HG03439 (cell line): ENCODE measurements around the gene MPC2.
A peak's percentile ranks its signal among the peaks of the same experiment; 100 is the strongest.

Source experiments
- ATAC-seq: cut with Tn5 transposase; IDR thresholded peaks from one replicate; pipeline ENCODE4 v1.9.1; 2021; ENCODE audit warnings: mild to moderate bottlenecking, moderate library complexity; ENCODE audit not compliant: unreplicated experiment

MPC2 gene

DNA sequence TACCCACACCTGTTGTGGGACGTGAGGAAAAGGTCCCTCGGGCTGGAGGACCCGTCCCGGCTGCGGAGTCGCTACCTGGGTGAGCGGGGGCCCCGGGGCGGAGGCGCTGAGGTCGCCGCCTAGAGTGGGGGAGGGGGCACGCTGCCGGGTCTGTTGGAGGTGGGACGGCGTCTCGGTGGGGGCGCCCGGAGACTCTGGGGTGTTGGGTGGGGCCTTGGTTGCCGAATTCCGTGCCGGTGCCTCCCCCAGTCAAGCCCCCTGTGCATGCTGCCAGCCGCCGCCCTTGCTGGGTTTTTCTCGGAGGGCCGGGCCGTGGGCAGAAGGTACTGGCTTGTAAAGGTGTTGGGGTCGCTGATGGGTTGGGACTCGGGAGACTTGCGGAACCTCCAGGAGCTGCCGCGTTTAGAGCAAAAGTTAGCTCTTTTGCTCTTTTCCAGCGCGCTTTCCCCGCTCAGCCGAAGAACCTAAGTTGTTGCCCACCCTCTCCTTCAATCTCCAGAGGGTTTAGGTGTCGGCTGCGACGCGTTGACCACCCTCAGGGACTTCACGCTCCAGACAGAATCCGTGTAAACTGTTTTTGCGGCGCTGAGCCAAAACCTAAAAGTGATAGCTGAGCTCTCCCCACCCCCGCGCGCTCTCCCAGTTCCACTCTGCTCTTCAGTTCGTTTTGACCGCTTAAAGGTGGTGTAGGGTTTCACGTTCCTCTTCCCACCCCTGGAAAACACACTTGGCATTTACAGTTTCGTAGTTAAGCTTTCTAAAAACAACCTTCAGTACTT is at the start of gene MPC2:
MPC2 (minus strand) TSS at position 143 of the 779 bp plus-strand sequence. CDS start 1,231 bp downstream, outside the sequence.
- ATAC-seq = peak; percentile 3

DNA sequence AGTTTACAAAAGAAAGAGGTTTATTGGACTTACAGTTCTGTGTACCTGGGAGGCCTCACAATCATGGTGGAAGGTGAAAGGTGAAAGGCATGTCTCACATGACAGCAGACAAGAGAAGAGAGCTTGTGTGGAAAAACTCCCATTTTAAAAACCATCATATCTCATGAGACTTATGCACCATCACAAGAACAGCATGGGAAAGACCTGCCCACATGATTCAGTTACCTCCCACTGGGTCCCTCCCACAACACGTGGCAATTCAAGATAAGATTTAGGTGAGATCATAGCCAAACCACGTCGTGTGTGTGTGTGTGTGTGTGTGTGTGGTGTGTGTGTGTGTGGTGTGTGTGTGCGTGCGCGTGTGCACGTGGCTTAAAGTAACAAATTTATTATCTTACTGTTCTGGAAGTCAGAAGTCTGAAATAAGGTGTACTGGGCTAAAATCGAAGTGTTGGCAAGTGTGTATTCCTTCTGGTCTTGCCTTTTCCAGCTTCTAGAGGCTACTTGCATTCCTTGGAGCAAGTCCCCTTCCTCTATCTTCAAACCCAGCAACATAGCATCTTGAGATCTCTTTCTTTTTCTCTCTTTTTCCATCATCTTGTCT is 48.1 kb upstream of the MPC2 start:
- ATAC-seq = no peak

- no peak for ATAC-seq
Observed at GRCh38 chr1:167983797-167984420, 47.0 kb upstream of the MPC2 start.

DNA sequence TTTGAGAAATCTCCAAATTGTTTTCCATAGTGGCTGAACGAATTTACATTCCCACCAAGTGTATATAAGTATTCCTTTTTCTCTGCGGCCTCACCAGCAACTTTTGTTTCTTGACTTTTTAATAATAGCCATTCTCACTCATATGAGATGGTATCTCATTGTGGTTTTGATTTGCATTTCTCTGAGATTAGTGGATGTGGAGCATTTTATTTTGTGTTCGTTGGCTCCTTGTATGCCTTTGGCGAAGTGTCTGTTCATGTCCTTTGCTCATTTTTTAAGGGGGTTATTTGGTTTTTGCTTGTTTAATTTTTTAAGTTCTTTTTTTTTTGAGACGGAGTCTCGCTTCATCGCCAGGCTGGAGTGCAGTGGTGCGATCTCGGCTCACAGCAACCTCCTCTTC is 45.1 kb upstream of the MPC2 start:
- no peak for ATAC-seq

DNA sequence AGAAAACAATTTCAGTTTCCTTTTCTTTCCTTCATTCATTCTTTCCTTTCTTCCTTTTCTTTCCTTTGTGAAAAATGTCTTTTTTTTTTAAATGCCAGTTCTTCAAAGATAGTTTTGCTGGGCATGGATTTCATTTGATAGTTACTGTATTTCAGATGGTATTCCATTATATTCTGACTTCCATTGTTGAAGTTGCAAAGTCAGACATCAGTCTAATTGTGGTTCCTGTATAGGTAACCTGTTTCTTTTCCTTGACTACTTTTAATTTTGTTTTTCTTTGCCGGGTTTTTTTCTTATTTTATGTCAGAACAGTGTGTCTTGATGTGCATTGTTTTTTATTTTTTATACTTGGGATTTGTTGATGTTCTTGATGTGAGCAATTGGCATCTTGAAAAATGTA is 40.4 kb upstream of the MPC2 start:
- ATAC-seq = no peak

GRCh38 chr1:167974698-167975097 is 37.8 kb upstream of the MPC2 start:
- ATAC-seq = no peak

GRCh38 chr1:167973832-167974231 is 37.0 kb upstream of the MPC2 start:
- ATAC-seq = no peak

- ATAC-seq = no peak
Observed at GRCh38 chr1:167968569-167968968, 31.7 kb upstream of the MPC2 start.

GRCh38 chr1:167966050-167966449 is 29.2 kb upstream of the MPC2 start:
- no peak for ATAC-seq

DNA sequence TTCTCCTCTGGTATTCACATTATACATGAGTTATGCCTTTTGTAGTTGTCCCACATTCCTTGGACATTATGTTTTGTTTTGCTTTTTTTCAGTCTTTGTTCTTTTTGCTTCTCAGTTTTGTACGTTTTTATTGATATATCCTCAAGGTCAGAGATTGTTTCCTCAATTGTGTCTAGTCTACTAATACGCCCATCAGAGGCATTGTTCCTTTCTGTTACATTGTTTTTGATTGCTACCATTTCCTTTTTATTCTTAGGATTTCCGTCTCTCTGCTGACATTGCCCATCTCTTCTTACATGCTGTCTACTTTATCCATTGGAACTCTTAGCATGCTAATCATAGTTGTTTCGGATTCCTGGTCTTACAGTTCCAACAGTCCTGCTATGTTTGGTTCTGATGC is 27.8 kb upstream of the MPC2 start:
- no peak for ATAC-seq

DNA sequence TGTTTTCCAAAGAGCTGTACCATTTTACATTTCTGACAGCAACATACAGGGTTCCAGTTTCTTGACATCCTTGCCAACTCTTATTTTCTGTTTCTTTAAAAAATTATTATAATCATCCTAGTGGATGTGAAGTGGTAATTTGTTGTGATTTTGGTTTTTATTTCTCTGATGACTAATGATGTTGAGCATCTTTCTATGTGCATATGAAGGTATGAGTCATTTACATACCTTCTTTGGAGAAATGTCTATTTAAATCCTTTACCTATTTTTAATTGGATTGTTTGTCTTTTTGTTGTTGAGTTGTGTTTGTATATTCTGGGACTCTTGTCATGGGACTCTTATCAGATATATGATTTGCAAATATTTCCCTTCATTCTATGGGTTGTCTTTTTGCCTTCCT is 20.8 kb upstream of the MPC2 start:
- no peak for ATAC-seq

DNA sequence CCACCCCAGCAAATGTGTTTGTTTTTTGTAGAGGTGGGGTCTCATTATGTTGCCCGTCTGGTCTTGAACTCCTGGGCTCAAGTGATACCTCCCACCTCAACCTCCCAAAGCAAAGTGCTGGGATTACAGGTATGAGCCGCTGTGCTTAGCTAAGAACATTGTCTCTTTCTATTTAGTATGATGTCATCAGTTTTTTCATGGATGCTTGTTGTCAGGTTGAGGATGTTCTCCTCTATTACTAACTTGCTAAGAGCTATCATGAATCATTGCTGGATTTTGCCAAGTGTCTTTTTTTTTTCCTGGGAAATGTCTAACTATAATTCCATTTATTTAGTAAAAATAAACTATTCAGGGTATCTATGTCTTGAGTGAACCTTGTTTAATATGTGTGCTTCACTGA is 19.0 kb upstream of the MPC2 start:
- no peak for ATAC-seq

DNA sequence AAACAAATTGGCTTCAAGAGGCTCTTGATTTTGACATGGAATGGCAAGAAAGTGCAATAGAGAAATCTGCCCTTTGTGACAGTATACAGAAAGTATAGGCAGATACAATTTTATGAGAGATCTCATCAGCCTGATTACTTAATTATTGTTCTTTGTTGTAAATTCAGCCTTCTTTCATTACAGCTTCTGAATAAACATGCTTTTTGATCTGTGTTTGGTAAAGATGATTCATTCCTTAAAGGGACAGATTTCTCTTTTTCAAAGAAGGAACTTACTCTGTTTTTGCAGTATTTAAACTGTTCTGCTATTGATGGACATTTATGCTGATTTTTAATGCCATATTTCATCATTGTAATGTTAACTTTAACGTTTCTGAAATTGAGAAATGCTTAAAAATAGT is 13.7 kb upstream of the MPC2 start:
- no peak for ATAC-seq

GRCh38 chr1:167949785-167950184 is 12.9 kb upstream of the MPC2 start:
- no peak for ATAC-seq

DNA sequence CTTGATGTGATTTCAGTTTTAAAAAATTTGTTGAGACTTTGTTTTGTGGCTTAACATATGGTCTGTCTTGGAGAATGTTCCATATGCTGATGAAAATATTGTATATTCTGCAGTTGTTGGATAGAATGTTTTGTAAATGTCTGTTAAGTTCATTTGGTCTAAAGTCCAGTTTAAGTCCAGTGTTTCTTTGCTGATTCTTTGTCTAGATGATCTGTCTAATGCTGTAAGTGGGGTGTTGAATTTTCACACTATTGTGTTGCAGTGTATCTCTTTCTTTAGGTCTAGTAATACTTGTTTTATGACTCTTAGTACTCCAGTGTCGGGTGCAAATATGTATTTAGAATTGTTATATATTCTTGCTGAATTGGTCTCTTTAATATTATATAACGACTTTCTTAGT is 10.9 kb upstream of the MPC2 start:
- no peak for ATAC-seq

GRCh38 chr1:167943541-167943940 is 6.7 kb upstream of the MPC2 start:
- ATAC-seq = no peak

DNA sequence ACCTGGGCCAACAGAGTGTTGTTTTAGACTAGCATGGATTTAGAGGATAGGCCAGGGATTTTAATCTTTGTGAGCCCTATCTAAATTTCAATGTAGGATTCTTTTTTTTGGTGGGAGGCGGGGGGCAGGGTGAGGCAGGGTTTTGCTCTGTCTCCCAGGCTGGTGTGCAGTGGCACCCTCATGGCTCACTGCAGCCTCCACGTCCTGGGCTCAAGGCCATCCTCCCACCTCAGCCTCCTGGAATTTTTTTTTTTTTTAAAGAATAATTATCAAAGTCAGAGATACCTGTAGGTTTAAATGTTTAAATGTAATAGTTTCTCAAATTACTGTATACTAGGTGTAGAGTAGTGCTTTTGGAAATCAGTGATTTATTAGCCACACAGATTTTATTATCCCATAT is 3.4 kb upstream of the MPC2 start:
- no peak for ATAC-seq

GRCh38 chr1:167938080-167938636 is 1.3 kb upstream of the MPC2 start:
- no peak for ATAC-seq

DNA sequence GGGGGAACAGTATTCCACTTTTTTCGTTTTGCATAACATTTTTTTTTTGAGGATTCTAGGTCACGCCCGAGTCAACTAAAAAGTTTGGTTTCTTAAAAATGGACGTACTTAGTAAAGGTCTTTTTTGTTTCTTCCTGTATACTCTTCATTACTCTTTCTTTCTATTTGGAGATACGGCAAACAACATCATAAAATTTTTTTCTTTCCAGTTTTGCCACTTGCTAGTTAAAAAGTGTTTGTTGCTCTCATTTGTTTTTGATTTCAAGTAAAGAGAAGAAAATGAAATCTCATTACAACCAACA is 788 bp upstream of the MPC2 start:
- ATAC-seq = no peak

GRCh38 chr1:167936068-167936929 is 573 bp downstream of the MPC2 start, which contains the start of gene DCAF6:
TSS of gene DCAF6 (plus strand) at chr1:167936683. CDS start at chr1:167936912, 229 bp downstream.
- peak; percentile 87 for ATAC-seq
